Measurements from ENCODE around the gene MAP3K5.

The MAP3K5 gene

GRCh38 chr6:136566851-136567250 is 225.4 kb downstream of the MAP3K5 start:
- DNase-seq: no peak

- DNase-seq: no peak
Measured at GRCh38 chr6:136566007-136566487, 226.2 kb downstream of the MAP3K5 start.

- DNase-seq: no peak
Measured at GRCh38 chr6:136564180-136564579, 228.1 kb downstream of the MAP3K5 start.

GRCh38 chr6:136563386-136564152 is 228.7 kb downstream of the MAP3K5 start:
- no peak for DNase-seq

GRCh38 chr6:136562211-136562610 is 230.1 kb downstream of the MAP3K5 start:
- no peak for DNase-seq

GRCh38 chr6:136553166-136553787 is 239.0 kb downstream of the MAP3K5 start:
- DNase-seq: no peak

GRCh38 chr6:136552054-136552453 is 240.2 kb downstream of the MAP3K5 start:
- DNase-seq: no peak

- no peak for DNase-seq
Measured at GRCh38 chr6:136551103-136551502, 241.2 kb downstream of the MAP3K5 start.

GRCh38 chr6:136550330-136551071 is 241.8 kb downstream of the MAP3K5 start, which contains the start of gene MAP7:
Gene MAP7 (minus strand): TSS chr6:136550422. CDS start chr6:136550408, 14 bp downstream.
- no peak for DNase-seq

GRCh38 chr6:136550045-136550329 is 242.3 kb downstream of the MAP3K5 start:
- DNase-seq: no peak

- DNase-seq: no peak
Measured at GRCh38 chr6:136549300-136550044, 242.8 kb downstream of the MAP3K5 start.

GRCh38 chr6:136548582-136549299 is 243.5 kb downstream of the MAP3K5 start:
- DNase-seq: no peak

GRCh38 chr6:136547871-136548270 is 244.4 kb downstream of the MAP3K5 start:
- DNase-seq: no peak

GRCh38 chr6:136547336-136547735 is 244.9 kb downstream of the MAP3K5 start:
- peak; percentile 23 for DNase-seq

- DNase-seq: no peak
Measured at GRCh38 chr6:136546331-136546730, 245.9 kb downstream of the MAP3K5 start.

GRCh38 chr6:136544326-136544725 is 248.0 kb downstream of the MAP3K5 start:
- no peak for DNase-seq

- DNase-seq: no peak
Measured at GRCh38 chr6:136541395-136541794, 250.9 kb downstream of the MAP3K5 start.

- no peak for DNase-seq
Measured at GRCh38 chr6:136539967-136540652, 252.2 kb downstream of the MAP3K5 start.

GRCh38 chr6:136538836-136539235 is 253.4 kb downstream of the MAP3K5 start:
- DNase-seq: no peak

GRCh38 chr6:136535880-136536650 is 256.2 kb downstream of the MAP3K5 start:
- no peak for DNase-seq
